GM12878 (cell line): ENCODE results near the gene S100A4. TPM values are rescaled to one million over a fixed set of nuclear protein-coding genes. Genes with fewer than 3 reads are reported as not detected.

Source experiments
- ATAC-seq: fragments of 200-7000 bp; cut with Tn5 transposase; 3 replicates; pipeline ENCODE4 v1.9.1; 2020; ENCODE audit warnings: mild to moderate bottlenecking, moderate library complexity
- BruUV-seq: library from RNA; stranded (reverse); fragments of 400-500 nt; replicated peaks from 2 replicates; lab custom pipeline; 2021; lab: Mats Ljungman, UMichigan
- CTCF ChIA-PET: fragments of 300-600 bp; sonication (Branson Sonifier 250); formaldehyde crosslinking; extraction: SDS; loops from one replicate; lab custom pipeline; 2021; ENCODE audit warnings: inconsistent platforms; lab: Yijun Ruan, JAX
- POLR2A ChIA-PET: fragments of 350-600 bp; formaldehyde crosslinking; extraction: SDS; loops from one replicate; lab custom pipeline; 2021; ENCODE audit warnings: inconsistent platforms; lab: Charles Lee
- RAD21 ChIA-PET: fragments of 300-600 bp; sonication (Branson Sonifier 250); formaldehyde crosslinking; loops from one replicate; lab custom pipeline; 2023; ENCODE audit warnings: antibody characterized with exemption; ENCODE audit not compliant: unreplicated experiment; lab: Charles Lee
- SMC1A ChIA-PET: fragments of 300-600 bp; sonication (Branson Sonifier 250); formaldehyde crosslinking; loops from one replicate; lab custom pipeline; 2023; ENCODE audit not compliant: unreplicated experiment, uncharacterized antibody; lab: Charles Lee
- DNase-seq: peaks from one replicate; pipeline ENCODE4 v3.0.0-alpha.2; 2011; ENCODE audit warnings: low read depth, low spot score
- FAIRE-seq: peaks from 3 replicates; lab custom pipeline; 2011; peaks lifted over from hg19 to GRCh38; lab: Jason Lieb, UNC
- H2AFZ ChIP-seq: 2 replicates; pipeline ENCODE4 v1.6.0; 2011; ENCODE audit warnings: low read depth, low read length, control low read depth; ENCODE audit not compliant: control insufficient read depth
- H3K27ac ChIP-seq: 2 replicates; pipeline ENCODE4 v1.5.1; 2011; ENCODE audit warnings: control low read depth; ENCODE audit not compliant: control insufficient read depth, insufficient read depth
- H3K27me3 ChIP-seq, 2 experiments: replicated peaks in 1 of 2; 2 replicates each; pipeline versions ENCODE4 v1.6.0 to v1.6.1; 2011; ENCODE audit warnings: low read length in 1 of 2; ENCODE audit not compliant: control insufficient read depth in 2 of 2, insufficient read depth in 2 of 2
- H3K36me3 ChIP-seq, 2 experiments: 2 replicates each; pipeline ENCODE4 v1.5.1; 2011; ENCODE audit warnings: low read length in 1 of 2; ENCODE audit not compliant: control insufficient read depth in 2 of 2, insufficient read depth in 2 of 2
- H3K4me1 ChIP-seq: 2 replicates; pipeline ENCODE4 v1.6.1; 2011; ENCODE audit warnings: mild to moderate bottlenecking, low read length, moderate library complexity, mixed read lengths; ENCODE audit not compliant: control insufficient read depth, insufficient read depth
- H3K4me2 ChIP-seq: 2 replicates; pipeline ENCODE4 v1.6.0; 2011; ENCODE audit warnings: control low read depth; ENCODE audit not compliant: control insufficient read depth, insufficient read depth
- H3K4me3 ChIP-seq: fragments of 200-600 bp; sonication (generic); 2 replicates; pipeline ENCODE4 v1.5.1; 2016
- H3K79me2 ChIP-seq: 2 replicates; pipeline ENCODE4 v1.6.0; 2011; ENCODE audit warnings: low read length; ENCODE audit not compliant: control insufficient read depth, insufficient read depth
- H3K9ac ChIP-seq: 2 replicates; pipeline ENCODE4 v1.8.0; 2011; ENCODE audit warnings: low read length, control low read depth, mixed read lengths; ENCODE audit not compliant: control insufficient read depth, insufficient read depth
- H3K9me3 ChIP-seq: replicated peaks from 3 replicates; pipeline ENCODE4 v1.5.1; 2011; ENCODE audit warnings: mild to moderate bottlenecking, low read length; ENCODE audit not compliant: control insufficient read depth, insufficient read depth
- H4K20me1 ChIP-seq: 2 replicates; pipeline ENCODE4 v1.6.0; 2011; ENCODE audit not compliant: control insufficient read depth, insufficient read depth
- ASH2L ChIP-seq: fragments of 300-600, 200-600 bp; sonication (generic); IDR thresholded peaks from 2 replicates; pipeline ENCODE4 v1.6.1; 2017; ENCODE audit warnings: low read depth, mild to moderate bottlenecking, borderline replicate concordance
- CBX3 ChIP-seq: fragments of 200-600 bp; sonication (generic); IDR thresholded peaks from 2 replicates; pipeline ENCODE4 v1.6.1; 2016; ENCODE audit warnings: low read depth, borderline replicate concordance
- CBX5 ChIP-seq: sonication (generic); IDR thresholded peaks from 2 replicates; pipeline ENCODE4 v1.6.1; 2016; ENCODE audit warnings: low read depth, moderate library complexity, mild to moderate bottlenecking, inconsistent platforms
- CTCF ChIP-seq, 3 experiments: IDR thresholded peaks in 2 of 3; conservative IDR thresholded peaks in 1 of 3; 2 replicates each; pipeline ENCODE4 v1.5.1; 2011; ENCODE audit warnings: low read depth in 3 of 3, low read length in 3 of 3, mild to moderate bottlenecking in 3 of 3, control low read depth in 2 of 3, moderate library complexity in 2 of 3, inconsistent platforms in 1 of 3, mixed read lengths in 1 of 3; ENCODE audit not compliant: control insufficient read depth in 2 of 3, insufficient read depth in 1 of 3; ENCODE audit errors: extremely low read depth in 1 of 3
- ESRRA ChIP-seq: IDR thresholded peaks from 2 replicates; pipeline ENCODE4 v1.6.1; 2012; ENCODE audit warnings: mild to moderate bottlenecking, low read length, improper control_type of control experiment
- GABPA ChIP-seq: IDR thresholded peaks from 2 replicates; pipeline ENCODE4 v1.6.1; 2014; ENCODE audit warnings: antibody characterized with exemption, low read depth, mild to moderate bottlenecking, inconsistent platforms
- HDGF ChIP-seq: fragments of 450-650 bp; IDR thresholded peaks from 2 replicates; pipeline ENCODE4 v1.6.1; 2016; ENCODE audit warnings: antibody characterized with exemption
- HSF1 ChIP-seq: fragments of 150-350 bp; IDR thresholded peaks from 2 replicates; pipeline ENCODE4 v1.6.1; 2014; ENCODE audit warnings: mild to moderate bottlenecking, low read depth, low read length
- IKZF1 ChIP-seq: fragments of 450-650 bp; conservative IDR thresholded peaks from 2 replicates; pipeline ENCODE4 v1.6.1; 2017; ENCODE audit warnings: antibody characterized with exemption, mild to moderate bottlenecking
- JUND ChIP-seq: IDR thresholded peaks from 2 replicates; pipeline ENCODE4 v1.6.1; 2012; ENCODE audit warnings: low read depth, mild to moderate bottlenecking, low read length, improper control_type of control experiment, moderate library complexity
- MEF2A ChIP-seq: IDR thresholded peaks from 2 replicates; pipeline ENCODE4 v1.6.1; 2011; ENCODE audit warnings: low read depth, mild to moderate bottlenecking, low read length, moderate library complexity; ENCODE audit not compliant: insufficient read depth
- MLLT1 ChIP-seq: fragments of 450-650 bp; IDR thresholded peaks from 2 replicates; pipeline ENCODE4 v1.6.1; 2016; ENCODE audit warnings: mild to moderate bottlenecking
- MYC ChIP-seq: IDR thresholded peaks from 2 replicates; pipeline ENCODE4 v1.6.1; 2011; ENCODE audit warnings: mild to moderate bottlenecking, low read length, moderate library complexity, inconsistent platforms; ENCODE audit not compliant: insufficient read depth, insufficient replicate concordance, insufficient read length, severe bottlenecking
- NRF1 ChIP-seq: conservative IDR thresholded peaks from 2 replicates; pipeline ENCODE4 v1.6.1; 2011; ENCODE audit warnings: mild to moderate bottlenecking, low read depth, low read length, improper control_type of control experiment
- POLR2AphosphoS5 ChIP-seq: IDR thresholded peaks from 2 replicates; pipeline ENCODE4 v1.6.1; 2011; ENCODE audit warnings: mild to moderate bottlenecking, low read length, inconsistent platforms
- RAD21 ChIP-seq: IDR thresholded peaks from 2 replicates; pipeline ENCODE4 v1.6.1; 2011; ENCODE audit warnings: mild to moderate bottlenecking, low read depth, low read length, moderate library complexity; ENCODE audit not compliant: insufficient read depth
- YY1 ChIP-seq: IDR thresholded peaks from 2 replicates; pipeline ENCODE4 v1.6.1; 2011; ENCODE audit warnings: low read depth, mild to moderate bottlenecking, low read length
- WGBS: methylation state at CpG from one replicate; pipeline ENCODE4 v1.1.6; 2016; ENCODE audit warnings: low lambda C conversion rate; ENCODE audit not compliant: insufficient replicate concordance, insufficient coverage; ENCODE audit errors: missing lambda C conversion rate; 5-methylcytosine and 5-hydroxymethylcytosine counted together
- in situ Hi-C: fragments of 300-500 bp; cut with MboI; formaldehyde crosslinking; loops from 9 replicates; pipeline ENCODE4 v1.14.3; 2018; ENCODE audit warnings: mixed read lengths
- intact Hi-C: fragments of 100-400 bp; cut with micrococcal nuclease; formaldehyde crosslinking; loops from one replicate; pipeline ENCODE4 v1.14.2; 2022; ENCODE audit not compliant: unreplicated experiment
- polyA plus RNA-seq, 11 experiments: library from polyadenylated mRNA; depleted of rRNA in 4 of 11; unstranded in 6 of 11; stranded (reverse) in 5 of 11; fragments of >200 nt; fragmentation: Nextera tagmentation in 4 of 11; fragmentation: Illumina TruSeq in 1 of 11; extraction: Ambion mirVana in 4 of 11; extraction: Trizol in 1 of 11; gene quantifications; 1 replicate in 1 of 11; 2 replicates in 10 of 11; pipeline versions ENCODE4 v1.2.1 to v1.2.3, GENCODE V29; 2011 to 2016; ENCODE audit warnings: inconsistent platforms in 2 of 11, missing spikeins in 2 of 11, low read depth in 1 of 11
- total RNA-seq, 4 experiments: library from RNA; depleted of rRNA in 3 of 4; stranded (reverse); fragments of >200 nt in 3 of 4; fragmentation: Illumina TruSeq in 1 of 4; extraction: Trizol in 1 of 4; gene quantifications; 2 replicates each; pipeline versions ENCODE4 v1.2.1 to v1.2.3, GENCODE V29; 2013 to 2021

The S100A4 gene
- total and polyA plus RNA-seq, 10 of the 15 experiments (the other 5 are each of a cell fraction or from before 2014, with no cell fraction given) = 4.3 to 104 (median 27.3) TPM

- DNase-seq (no peak), FAIRE-seq (no peak), ATAC-seq (peak; percentile 51)
- intact Hi-C loops (loop anchor here (5.0 kb wide), 1 partner anchor 34 kb away; the partner anchor contains the start of gene S100A2), in situ Hi-C loops (no loop called here)
- no peaks in the 10 kb centered on the region; the same call in 1 of the 2 replicates for H3K79me2 ChIP-seq
- H3K4me1 ChIP-seq = peaks cover 12% of the 10 kb centered on the region
- CTCF ChIA-PET = interaction anchor here (0.6 to 8.6 kb wide), 19 partner anchors 8 to 454 kb away, joined by 3 to 216 read pairs (median 9); partner anchors contain the start of genes RAB13, S100A14, S100A2 and S100A4
- RAD21 ChIA-PET = interaction anchor here (0.9 to 6.4 kb wide), 10 partner anchors 12 to 101 kb away, joined by 4 to 74 read pairs (median 10); partner anchors contain the start of genes CHTOP, S100A2 and S100A4
- no peaks in the 10 kb centered on the region for H4K20me1 ChIP-seq
- no peak overlapping the region for H3K27ac ChIP-seq
- no peaks in the 10 kb centered on the region for H3K9me3 ChIP-seq
- SMC1A ChIA-PET = interaction anchor here (1.0 to 5.6 kb wide), 16 partner anchors 8 to 181 kb away, joined by 3 to 72 read pairs (median 7); partner anchors contain the start of genes S100A4 and S100A5
- no peak overlapping the region for H3K9ac ChIP-seq
- no peak overlapping the region for H3K4me2 ChIP-seq
- no peak overlapping the region for H3K4me3 ChIP-seq
- POLR2A ChIA-PET = interaction anchor here (1.0 to 3.2 kb wide), 4 partner anchors 12 to 35 kb away, joined by 3 to 29 read pairs (median 6); partner anchors contain the start of gene S100A4
- WGBS = 31% methylated on average over 31 of the region's 34 CpGs
- no TSS peak for BruUV-seq
- H2AFZ ChIP-seq = no peak overlapping the region
- H3K27me3 ChIP-seq = no peaks in the 10 kb centered on the region
- H3K36me3 ChIP-seq = no peaks in the 10 kb centered on the region
- TF ChIP-seq ESRRA = no peak
- TF ChIP-seq MEF2A = no peak
- TF ChIP-seq JUND = no peak
- TF ChIP-seq HDGF = no peak
- TF ChIP-seq MLLT1 = no peak
- peak; percentile 73 to 86 (median 73) for TF ChIP-seq CTCF (IDR thresholded peaks at IDR 0.05 in 2 of 3, conservative IDR thresholded peaks at IDR 0.05 in 1 of 3; ENCODE audit: control insufficient read depth in 2 of 3, extremely low read depth in 1 of 3, insufficient read depth in 1 of 3, low read depth in 3 of 3, low read length in 3 of 3)
- TF ChIP-seq IKZF1 = 0 out of 2 replicates have a peak, but pooled peaks have one; percentile 14
- no peak for TF ChIP-seq GABPA
- TF ChIP-seq ASH2L = no peak
- TF ChIP-seq RAD21 = peak; percentile 74
- no peak for TF ChIP-seq POLR2AphosphoS5
- TF ChIP-seq HSF1 = no peak
- no peak for TF ChIP-seq MYC
- no peak for TF ChIP-seq CBX5
- TF ChIP-seq NRF1 = no peak
- TF ChIP-seq YY1 = peak; percentile 46; the same call in 1 of the 2 replicates
- TF ChIP-seq CBX3 = no peak
Observed at GRCh38 chr1:153532769-153533599, 12.6 kb downstream of the S100A4 start.
